Hepatocyte (in vitro differentiated cells): ENCODE data around the gene MSI1.

Source experiments
- EZH2 ChIP-seq: fragments of 200-600 bp; sonication (generic); IDR thresholded peaks from 2 replicates; pipeline ENCODE4 v1.6.1; 2016; ENCODE audit warnings: antibody characterized with exemption, mild to moderate bottlenecking, borderline replicate concordance
- EZH2phosphoT487 ChIP-seq: fragments of 200-600 bp; sonication (generic); IDR thresholded peaks from one replicate; pipeline ENCODE4 v1.6.1; 2018; ENCODE audit warnings: antibody characterized with exemption, mild to moderate bottlenecking, low read depth, moderate library complexity; ENCODE audit not compliant: unreplicated experiment, severe bottlenecking
- TF ChIP-seq, protein P1 (sequence below): fragments of 200-600 bp; sonication (generic); IDR thresholded peaks from 2 replicates; pipeline ENCODE4 v1.5.1; 2016; ENCODE audit warnings: antibody characterized with exemption, mild to moderate bottlenecking; ENCODE audit not compliant: poor library complexity

DNA sequence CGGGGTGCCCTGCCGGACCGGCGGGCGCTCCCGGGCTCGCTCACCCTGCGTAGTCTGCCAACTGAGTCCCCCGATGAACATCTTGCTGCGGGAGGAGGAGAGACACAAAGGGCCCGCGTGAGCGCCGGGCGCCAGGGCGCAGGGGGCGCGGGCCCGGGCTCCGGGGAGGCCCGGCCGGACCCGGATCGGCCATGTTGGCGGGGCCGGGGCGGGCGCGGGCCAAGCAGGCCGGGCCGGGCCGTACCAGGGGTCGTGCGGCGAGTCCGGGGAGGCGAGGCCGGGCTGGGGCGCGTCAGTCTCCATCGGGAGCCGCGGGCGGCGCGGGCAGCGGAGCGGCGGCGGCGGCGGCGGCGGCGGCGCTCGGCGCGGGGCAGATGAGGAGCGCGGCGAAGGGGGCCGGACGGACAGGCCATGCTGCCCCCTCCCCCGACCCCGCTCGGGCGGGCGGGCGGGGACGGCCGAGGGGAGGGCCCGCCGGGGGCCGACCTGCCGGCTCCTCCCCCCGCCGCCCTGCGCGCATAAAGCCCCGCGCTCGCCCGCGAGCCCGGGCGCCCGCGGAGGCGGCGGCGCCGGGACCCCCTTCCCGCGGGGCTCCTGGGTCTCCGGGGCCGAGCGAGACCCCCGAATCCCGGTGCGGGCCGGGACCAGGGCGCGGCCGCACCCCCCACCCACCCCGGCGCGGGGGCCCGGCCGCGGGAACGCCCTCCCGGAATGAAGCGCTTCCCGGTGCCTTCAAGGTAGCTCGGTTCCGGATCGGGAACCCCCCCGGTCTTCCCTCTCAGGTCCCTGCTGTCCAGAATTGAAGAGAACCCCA, at the start of gene MSI1:
- TF ChIP-seq, protein P1, sequence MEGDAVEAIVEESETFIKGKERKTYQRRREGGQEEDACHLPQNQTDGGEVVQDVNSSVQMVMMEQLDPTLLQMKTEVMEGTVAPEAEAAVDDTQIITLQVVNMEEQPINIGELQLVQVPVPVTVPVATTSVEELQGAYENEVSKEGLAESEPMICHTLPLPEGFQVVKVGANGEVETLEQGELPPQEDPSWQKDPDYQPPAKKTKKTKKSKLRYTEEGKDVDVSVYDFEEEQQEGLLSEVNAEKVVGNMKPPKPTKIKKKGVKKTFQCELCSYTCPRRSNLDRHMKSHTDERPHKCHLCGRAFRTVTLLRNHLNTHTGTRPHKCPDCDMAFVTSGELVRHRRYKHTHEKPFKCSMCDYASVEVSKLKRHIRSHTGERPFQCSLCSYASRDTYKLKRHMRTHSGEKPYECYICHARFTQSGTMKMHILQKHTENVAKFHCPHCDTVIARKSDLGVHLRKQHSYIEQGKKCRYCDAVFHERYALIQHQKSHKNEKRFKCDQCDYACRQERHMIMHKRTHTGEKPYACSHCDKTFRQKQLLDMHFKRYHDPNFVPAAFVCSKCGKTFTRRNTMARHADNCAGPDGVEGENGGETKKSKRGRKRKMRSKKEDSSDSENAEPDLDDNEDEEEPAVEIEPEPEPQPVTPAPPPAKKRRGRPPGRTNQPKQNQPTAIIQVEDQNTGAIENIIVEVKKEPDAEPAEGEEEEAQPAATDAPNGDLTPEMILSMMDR, result no peak
- TF ChIP-seq EZH2phosphoT487 (no peak), EZH2 (no peak)
